HepG2 (cell line): Measurements from ENCODE around the gene PPME1. TPM values are rescaled to one million over a fixed set of nuclear protein-coding genes. Genes with fewer than 3 reads are reported as not detected.

Experiments used
- ADNP ChIP-seq: sonication (generic); formaldehyde crosslinking; IDR thresholded peaks from 2 replicates; pipeline ENCODE4 v1.4.0; 2020; ENCODE audit warnings: missing genetic modification reagents
- AKNA ChIP-seq: sonication (generic); formaldehyde crosslinking; IDR thresholded peaks from 2 replicates; pipeline ENCODE4 v1.4.0; 2020; ENCODE audit warnings: missing genetic modification reagents, borderline replicate concordance
- FOXA1 ChIP-seq, 2 experiments: fragments of 450-650 bp in 1 of 2; sonication (generic) in 1 of 2; formaldehyde crosslinking in 1 of 2; IDR thresholded peaks; 2 replicates each; pipeline versions ENCODE4 v1.4.0 to v1.6.1; 2016 to 2020; ENCODE audit warnings: missing genetic modification reagents in 1 of 2
- GATAD2A ChIP-seq: IDR thresholded peaks from 2 replicates; pipeline ENCODE4 v1.6.1; 2016
- HNF4G ChIP-seq, 2 experiments: sonication (generic) in 1 of 2; formaldehyde crosslinking in 1 of 2; IDR thresholded peaks; 2 replicates each; pipeline versions ENCODE4 v1.4.0 to v1.6.1; 2011 to 2020; ENCODE audit warnings: borderline replicate concordance in 2 of 2, low read depth in 2 of 2, mild to moderate bottlenecking in 2 of 2, low read length in 1 of 2, missing genetic modification reagents in 1 of 2, moderate library complexity in 1 of 2
- HOXA5 ChIP-seq: sonication (generic); formaldehyde crosslinking; IDR thresholded peaks from 2 replicates; pipeline ENCODE4 v1.4.0; 2020; ENCODE audit warnings: missing genetic modification reagents
- LCORL ChIP-seq, 2 experiments: fragments of 450-650 bp in 1 of 2; sonication (generic) in 1 of 2; formaldehyde crosslinking in 1 of 2; IDR thresholded peaks; 2 replicates each; pipeline versions ENCODE4 v1.5.0 to v1.6.1; 2017 to 2020; ENCODE audit warnings: antibody characterized with exemption in 1 of 2, missing genetic modification reagents in 1 of 2
- MBD4 ChIP-seq: IDR thresholded peaks from 2 replicates; pipeline ENCODE4 v1.6.1; 2012; ENCODE audit warnings: low read length, inconsistent platforms, borderline replicate concordance
- MIXL1 ChIP-seq: IDR thresholded peaks from 2 replicates; pipeline ENCODE4 v1.6.1; 2016
- MXD1 ChIP-seq: sonication (generic); formaldehyde crosslinking; IDR thresholded peaks from 2 replicates; pipeline ENCODE4 v1.4.0; 2020; ENCODE audit warnings: mild to moderate bottlenecking, missing genetic modification reagents
- NFYC ChIP-seq: IDR thresholded peaks from 2 replicates; pipeline ENCODE4 v1.6.1; 2016; ENCODE audit warnings: missing genetic modification reagents, missing compliant biosample characterization
- NONO ChIP-seq, 2 experiments: fragments of 450-650 bp in 1 of 2; sonication (generic) in 1 of 2; formaldehyde crosslinking in 1 of 2; IDR thresholded peaks in 1 of 2; conservative IDR thresholded peaks in 1 of 2; 2 replicates each; pipeline versions ENCODE4 v1.6.1 to v1.8.0; 2017 to 2022; ENCODE audit warnings: mild to moderate bottlenecking in 1 of 2, missing genetic modification reagents in 1 of 2, moderate library complexity in 1 of 2
- PHF21A ChIP-seq: sonication (generic); formaldehyde crosslinking; IDR thresholded peaks from 2 replicates; pipeline ENCODE4 v1.5.0; 2020; ENCODE audit warnings: mild to moderate bottlenecking, missing genetic modification reagents
- RFXAP ChIP-seq: sonication (generic); formaldehyde crosslinking; IDR thresholded peaks from 2 replicates; pipeline ENCODE4 v1.4.0; 2020; ENCODE audit warnings: missing genetic modification reagents, borderline replicate concordance
- RXRB ChIP-seq: IDR thresholded peaks from 2 replicates; pipeline ENCODE4 v1.6.1; 2016; ENCODE audit warnings: borderline replicate concordance, missing genetic modification reagents, missing compliant biosample characterization
- SMARCC2 ChIP-seq: fragments of 450-650 bp; IDR thresholded peaks from 2 replicates; pipeline ENCODE4 v1.6.1; 2017; ENCODE audit warnings: antibody characterized with exemption, mild to moderate bottlenecking
- SNAPC5 ChIP-seq: sonication (generic); formaldehyde crosslinking; IDR thresholded peaks from 2 replicates; pipeline ENCODE4 v1.8.1; 2023; ENCODE audit warnings: mild to moderate bottlenecking, missing genetic modification reagents, borderline replicate concordance
- THAP11 ChIP-seq: IDR thresholded peaks from 2 replicates; pipeline ENCODE4 v1.6.1; 2016; ENCODE audit warnings: missing biosample characterization, missing genetic modification reagents
- YEATS2 ChIP-seq: sonication (generic); formaldehyde crosslinking; IDR thresholded peaks from 2 replicates; pipeline ENCODE4 v1.4.0; 2020; ENCODE audit warnings: missing genetic modification reagents, borderline replicate concordance
- ZC3H4 ChIP-seq: sonication (generic); formaldehyde crosslinking; IDR thresholded peaks from 2 replicates; pipeline ENCODE4 v1.4.0; 2020; ENCODE audit warnings: missing genetic modification reagents, borderline replicate concordance
- ZNF382 ChIP-seq: sonication (generic); formaldehyde crosslinking; IDR thresholded peaks from 2 replicates; pipeline ENCODE4 v1.5.0; 2020; ENCODE audit warnings: missing genetic modification reagents, mild to moderate bottlenecking, borderline replicate concordance
- ZNF674 ChIP-seq: sonication (generic); formaldehyde crosslinking; IDR thresholded peaks from 2 replicates; pipeline ENCODE4 v1.5.0; 2020; ENCODE audit warnings: low read depth, mild to moderate bottlenecking, missing genetic modification reagents
- ZNF781 ChIP-seq: sonication (generic); formaldehyde crosslinking; IDR thresholded peaks from 2 replicates; pipeline ENCODE4 v1.5.1; 2020; ENCODE audit warnings: borderline replicate concordance, mild to moderate bottlenecking, missing genetic modification reagents; ENCODE audit errors: not compliant biosample characterization
- polyA plus RNA-seq, 8 experiments: library from polyadenylated mRNA; depleted of rRNA in 3 of 8; stranded (reverse) in 7 of 8; unstranded in 1 of 8; fragments of >200 nt; fragmentation: Illumina TruSeq in 4 of 8; extraction: Trizol in 4 of 8; gene quantifications; 2 replicates each; pipeline versions ENCODE4 v1.2.1 to v1.2.3, GENCODE V29; 2011 to 2016; ENCODE audit warnings: low read depth in 4 of 8, missing spikeins in 1 of 8, mixed read lengths in 1 of 8; ENCODE audit not compliant: insufficient read depth in 1 of 8
- total RNA-seq, 5 experiments: library from RNA; depleted of rRNA; stranded (reverse); fragments of >200 nt; fragmentation: Illumina TruSeq; extraction: Trizol; gene quantifications; 2 replicates each; pipeline ENCODE4 v1.2.3, GENCODE V29; 2016; ENCODE audit warnings: low read depth in 1 of 5

PPME1 gene
- total and polyA plus RNA-seq, 2 of the 13 experiments (the other 11 are each of a cell fraction or from before 2014, with no cell fraction given): 31.3 to 56.0 TPM

- TF ChIP-seq AKNA (CRISPR knock-in tag) (no peak), HOXA5 (peak; percentile 82; the same call in 1 of the 2 replicates), ZNF382 (CRISPR knock-in tag) (no peak), ADNP (CRISPR knock-in tag) (no peak), RFXAP (CRISPR knock-in tag) (peak; percentile 81; the same call in 1 of the 2 replicates), SNAPC5 (no peak), ZNF674 (peak; percentile 80; the same call in 1 of the 2 replicates), MIXL1 (no peak), MBD4 (no peak), LCORL (IDR thresholded peaks at IDR 0.05) (no peak), LCORL (CRISPR knock-in tag; IDR thresholded peaks at IDR 0.05) (peak; percentile 82), ZC3H4 (no peak), ZNF781 (CRISPR knock-in tag) (peak; percentile 42), NONO (IDR thresholded peaks at IDR 0.05) (no peak), NONO (CRISPR knock-in tag; conservative IDR thresholded peaks at IDR 0.05) (no peak), SMARCC2 (no peak), HNF4G (IDR thresholded peaks at IDR 0.05; ENCODE audit: borderline replicate concordance, low read depth, low read length) (no peak), HNF4G (CRISPR knock-in tag; IDR thresholded peaks at IDR 0.05; ENCODE audit: borderline replicate concordance, low read depth) (0 out of 2 replicates have a peak, but pooled peaks have one; percentile 30), RXRB (peak; percentile 76; the same call in 1 of the 2 replicates), FOXA1 (IDR thresholded peaks at IDR 0.05) (no peak), FOXA1 (CRISPR knock-in tag; IDR thresholded peaks at IDR 0.05) (peak; percentile 73; the same call in 1 of the 2 replicates), YEATS2 (CRISPR knock-in tag) (peak; percentile 89; the same call in 1 of the 2 replicates), MXD1 (peak; percentile 73; the same call in 1 of the 2 replicates), GATAD2A (CRISPR knock-in tag) (no peak; the same call in none of the 2 replicates), THAP11 (peak; percentile 98), NFYC (CRISPR knock-in tag) (peak; percentile 84), PHF21A (peak; percentile 80; the same call in 1 of the 2 replicates)
These were observed at the start of gene PPME1, which contains the start of gene C2CD3 (continued) for GRCh38 chr11:74170694-74171629.
